ENCODE data around the gene PLTP.

The PLTP gene

DNA sequence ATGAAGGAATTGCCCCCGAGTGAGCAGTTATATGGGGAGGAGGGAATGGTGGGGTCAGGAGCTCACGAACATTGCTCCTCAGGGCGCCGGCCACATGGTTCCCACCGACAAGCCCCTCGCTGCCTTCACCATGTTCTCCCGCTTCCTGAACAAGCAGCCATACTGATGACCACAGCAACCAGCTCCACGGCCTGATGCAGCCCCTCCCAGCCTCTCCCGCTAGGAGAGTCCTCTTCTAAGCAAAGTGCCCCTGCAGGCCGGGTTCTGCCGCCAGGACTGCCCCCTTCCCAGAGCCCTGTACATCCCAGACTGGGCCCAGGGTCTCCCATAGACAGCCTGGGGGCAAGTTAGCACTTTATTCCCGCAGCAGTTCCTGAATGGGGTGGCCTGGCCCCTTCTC lies 13.7 kb downstream of the PLTP start:
- TF ChIP-seq YY1 (IDR thresholded peaks at IDR 0.05; ENCODE audit: low read depth) (no peak), EGR1 (IDR thresholded peaks at IDR 0.05) (no peak), TCF12 (IDR thresholded peaks at IDR 0.05; ENCODE audit: low read depth) (no peak), NFIC (IDR thresholded peaks at IDR 0.05) (no peak), ZBTB7A (IDR thresholded peaks at IDR 0.05; ENCODE audit: low read depth) (no peak), CEBPB (IDR thresholded peaks at IDR 0.05) (no peak), CREB1 (IDR thresholded peaks at IDR 0.05; ENCODE audit: low read depth) (no peak), REST (IDR thresholded peaks at IDR 0.05; ENCODE audit: low read depth) (no peak), TEAD4 (IDR thresholded peaks at IDR 0.05) (no peak), FOXM1 (IDR thresholded peaks at IDR 0.05; ENCODE audit: borderline replicate concordance, low read depth) (no peak), EP300 (IDR thresholded peaks at IDR 0.05; ENCODE audit: borderline replicate concordance) (no peak), RAD21 (IDR thresholded peaks at IDR 0.05; ENCODE audit: low read depth) (no peak), TAF1 (IDR thresholded peaks at IDR 0.05; ENCODE audit: low read depth) (no peak)
- TF ChIP-seq, protein P1, sequence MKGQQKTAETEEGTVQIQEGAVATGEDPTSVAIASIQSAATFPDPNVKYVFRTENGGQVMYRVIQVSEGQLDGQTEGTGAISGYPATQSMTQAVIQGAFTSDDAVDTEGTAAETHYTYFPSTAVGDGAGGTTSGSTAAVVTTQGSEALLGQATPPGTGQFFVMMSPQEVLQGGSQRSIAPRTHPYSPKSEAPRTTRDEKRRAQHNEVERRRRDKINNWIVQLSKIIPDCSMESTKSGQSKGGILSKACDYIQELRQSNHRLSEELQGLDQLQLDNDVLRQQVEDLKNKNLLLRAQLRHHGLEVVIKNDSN (IDR thresholded peaks at IDR 0.05): no peak
- TF ChIP-seq, protein P2, sequence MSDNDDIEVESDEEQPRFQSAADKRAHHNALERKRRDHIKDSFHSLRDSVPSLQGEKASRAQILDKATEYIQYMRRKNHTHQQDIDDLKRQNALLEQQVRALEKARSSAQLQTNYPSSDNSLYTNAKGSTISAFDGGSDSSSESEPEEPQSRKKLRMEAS (IDR thresholded peaks at IDR 0.05): no peak

GRCh38 chr20:45897692-45898091 lies 14.3 kb downstream of the PLTP start:
- no peak for TF ChIP-seq CEBPB (IDR thresholded peaks at IDR 0.05)

- TF ChIP-seq TCF12 (IDR thresholded peaks at IDR 0.05; ENCODE audit: low read depth) (no peak), NFIC (IDR thresholded peaks at IDR 0.05) (no peak), FOXM1 (IDR thresholded peaks at IDR 0.05; ENCODE audit: borderline replicate concordance, low read depth) (no peak)
These were observed 14.7 kb downstream of the PLTP start for GRCh38 chr20:45897289-45897688.

DNA sequence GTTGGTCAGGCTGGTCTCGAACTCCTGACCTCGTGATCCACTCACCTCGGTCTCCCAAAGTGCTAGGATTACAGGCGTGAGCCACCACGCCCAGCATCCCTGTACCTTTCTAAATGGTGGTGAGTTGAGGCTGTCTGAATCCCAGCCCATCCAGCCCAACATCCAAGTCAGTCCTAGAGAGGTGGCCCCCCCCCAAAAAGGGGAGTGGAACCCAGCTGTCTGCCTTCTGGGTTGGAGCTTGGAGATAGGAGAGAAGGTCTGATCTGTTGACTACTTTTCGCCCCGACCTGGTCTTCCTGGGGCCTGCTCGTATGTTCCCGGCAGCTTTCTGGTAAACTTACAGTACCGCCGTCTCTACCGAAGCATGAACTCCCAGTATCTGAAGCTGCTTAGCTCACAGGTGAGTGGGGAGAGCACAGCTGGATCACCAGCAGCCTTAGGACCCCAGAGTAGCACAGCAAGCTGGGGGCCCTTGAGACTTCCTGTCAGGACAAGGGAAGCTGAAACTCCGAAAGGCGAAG lies 15.3 kb downstream of the PLTP start:
- TF ChIP-seq TAF1 (IDR thresholded peaks at IDR 0.05; ENCODE audit: low read depth) (no peak), RAD21 (IDR thresholded peaks at IDR 0.05; ENCODE audit: low read depth) (no peak), EGR1 (IDR thresholded peaks at IDR 0.05) (no peak), NFIC (IDR thresholded peaks at IDR 0.05) (no peak), ZBTB7A (IDR thresholded peaks at IDR 0.05; ENCODE audit: low read depth) (no peak), EP300 (IDR thresholded peaks at IDR 0.05; ENCODE audit: borderline replicate concordance) (no peak)
- TF ChIP-seq, protein P1 (IDR thresholded peaks at IDR 0.05): no peak

DNA sequence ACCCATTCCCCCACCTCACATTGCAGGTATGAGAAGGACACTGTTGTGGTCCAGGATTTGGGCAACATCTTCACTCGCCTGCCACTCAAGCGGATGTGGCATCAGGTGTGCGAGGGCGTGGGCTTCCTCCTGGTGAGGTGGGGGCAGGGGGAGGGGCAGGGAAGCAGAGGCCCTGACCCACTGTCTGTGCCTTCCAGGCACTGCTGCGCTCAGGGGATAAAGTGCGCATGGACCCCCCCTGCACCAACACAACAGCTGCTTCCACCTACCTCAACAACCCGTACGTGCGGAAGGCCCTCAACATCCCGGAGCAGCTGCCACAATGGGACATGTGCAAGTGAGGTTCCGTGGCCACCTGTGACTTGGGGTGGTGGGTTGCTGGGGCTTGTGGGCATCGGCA lies 17.2 kb downstream of the PLTP start:
- TF ChIP-seq EP300 (IDR thresholded peaks at IDR 0.05; ENCODE audit: borderline replicate concordance) (no peak), CREB1 (IDR thresholded peaks at IDR 0.05; ENCODE audit: low read depth) (no peak), NFIC (IDR thresholded peaks at IDR 0.05) (no peak), CEBPB (IDR thresholded peaks at IDR 0.05) (no peak), YY1 (IDR thresholded peaks at IDR 0.05; ENCODE audit: low read depth) (no peak), TCF12 (IDR thresholded peaks at IDR 0.05; ENCODE audit: low read depth) (no peak), FOXM1 (IDR thresholded peaks at IDR 0.05; ENCODE audit: borderline replicate concordance, low read depth) (no peak), EGR1 (IDR thresholded peaks at IDR 0.05) (no peak), TAF1 (IDR thresholded peaks at IDR 0.05; ENCODE audit: low read depth) (no peak), RAD21 (IDR thresholded peaks at IDR 0.05; ENCODE audit: low read depth) (no peak), REST (IDR thresholded peaks at IDR 0.05; ENCODE audit: low read depth) (no peak), ZBTB7A (IDR thresholded peaks at IDR 0.05; ENCODE audit: low read depth) (no peak)
- TF ChIP-seq, protein P1 (IDR thresholded peaks at IDR 0.05): no peak
- TF ChIP-seq, protein P2 (IDR thresholded peaks at IDR 0.05): no peak

GRCh38 chr20:45893831-45894230 lies 18.1 kb downstream of the PLTP start:
- TF ChIP-seq, protein P1 (IDR thresholded peaks at IDR 0.05): no peak
- TF ChIP-seq RAD21 (IDR thresholded peaks at IDR 0.05; ENCODE audit: low read depth) (no peak), TCF12 (IDR thresholded peaks at IDR 0.05; ENCODE audit: low read depth) (no peak), NFIC (IDR thresholded peaks at IDR 0.05) (no peak), ZBTB7A (IDR thresholded peaks at IDR 0.05; ENCODE audit: low read depth) (no peak)
